DMS153 treated with DMSO at 0.1 percent for 48 hours (cell line): ENCODE data around the gene ZNF273.
"Not testable (repeated sequence)": the region's sequence is repeated elsewhere in the genome, so short reads cannot be mapped to it uniquely, and the experiment has no call there.

ENCODE experiments used
- DNase-seq: peaks from one replicate; lab custom pipeline; 2025; ENCODE audit not compliant: unreplicated experiment; lab: John Stamatoyannopoulos, UW

The ZNF273 gene

DNA sequence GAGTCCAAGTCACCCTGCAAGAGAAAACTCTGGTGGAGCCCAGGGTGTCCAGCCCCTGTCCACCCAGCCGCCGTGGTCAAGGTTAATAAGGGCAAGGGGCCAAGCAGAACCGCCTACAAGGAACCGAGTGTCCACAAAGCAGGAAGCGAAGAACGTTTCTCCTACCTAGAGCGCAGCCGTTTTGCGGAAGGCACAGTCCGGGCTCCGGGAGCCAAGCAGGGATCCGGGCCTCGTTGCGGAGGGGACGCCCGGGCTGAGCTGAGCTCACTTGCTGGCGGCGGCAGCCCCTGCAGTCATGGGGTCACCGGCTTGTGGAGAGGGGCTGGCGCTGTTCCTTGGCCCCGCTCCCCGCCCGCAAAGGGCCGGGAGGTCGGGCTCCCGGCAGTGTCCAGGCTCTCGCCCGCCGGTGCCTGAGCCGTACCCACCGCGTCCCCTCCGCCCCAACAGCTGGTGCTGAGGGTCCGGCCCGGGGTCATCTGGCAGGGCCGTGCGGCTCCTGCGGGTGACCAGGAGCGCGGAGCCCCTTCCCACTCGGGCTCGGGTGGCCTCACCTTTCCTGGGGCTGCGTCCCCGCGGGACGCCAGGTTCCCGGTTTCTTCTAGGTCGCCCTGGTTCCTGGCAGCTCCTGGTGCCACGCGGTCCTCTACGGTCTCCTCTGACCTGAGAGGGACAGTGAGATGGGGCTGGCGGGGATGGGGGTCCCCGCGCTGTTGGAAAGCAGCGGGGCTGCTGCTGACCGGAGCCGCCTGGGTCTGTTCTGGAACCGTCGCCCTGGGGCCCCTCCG is 14.0 kb upstream of the ZNF273 start:
- no peak for DNase-seq

DNA sequence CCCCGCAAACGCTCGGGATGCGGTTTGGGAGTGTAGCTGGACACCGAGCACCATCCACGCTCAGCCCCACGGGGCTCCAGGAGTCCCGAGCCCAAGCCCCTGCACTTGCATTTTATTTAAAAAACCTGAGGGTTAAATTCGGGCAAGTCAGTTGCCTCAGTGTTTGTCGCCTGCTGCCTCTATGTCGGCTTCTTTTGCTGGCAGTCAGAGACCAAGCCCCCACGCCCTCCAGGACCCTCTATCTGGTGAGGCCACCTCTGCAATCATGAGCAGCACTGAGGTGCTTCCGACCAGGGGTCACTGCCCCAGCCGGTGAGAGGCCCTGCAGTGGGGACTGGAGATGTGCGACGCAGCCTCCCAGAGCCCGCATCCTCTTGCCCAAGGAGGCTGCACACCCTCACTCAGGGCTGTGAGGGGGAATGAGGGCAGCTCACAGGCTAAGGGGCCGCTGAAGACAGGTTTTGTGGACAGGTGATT is 13.3 kb upstream of the ZNF273 start:
- no peak for DNase-seq

DNA sequence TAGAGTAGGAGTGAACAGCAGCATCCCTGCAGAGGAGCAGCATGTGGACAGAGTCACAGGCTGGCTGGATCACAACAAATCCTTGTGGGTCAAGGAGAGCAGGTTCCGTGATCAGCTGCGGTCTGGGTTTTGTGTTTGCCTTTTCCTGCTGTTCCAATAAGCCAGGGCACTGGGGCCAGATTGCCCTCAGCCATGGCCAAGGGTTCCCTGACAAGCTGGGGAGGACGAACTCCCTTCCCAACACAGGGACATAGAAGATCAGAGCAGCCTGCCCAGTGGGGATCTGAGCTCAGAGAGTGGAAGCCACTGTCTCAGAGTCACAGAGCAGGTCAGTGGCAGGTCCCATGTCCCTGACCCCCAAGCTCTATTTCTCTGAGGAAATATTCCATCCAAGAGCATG is 12.8 kb upstream of the ZNF273 start:
- not testable (repeated sequence) for DNase-seq

DNA sequence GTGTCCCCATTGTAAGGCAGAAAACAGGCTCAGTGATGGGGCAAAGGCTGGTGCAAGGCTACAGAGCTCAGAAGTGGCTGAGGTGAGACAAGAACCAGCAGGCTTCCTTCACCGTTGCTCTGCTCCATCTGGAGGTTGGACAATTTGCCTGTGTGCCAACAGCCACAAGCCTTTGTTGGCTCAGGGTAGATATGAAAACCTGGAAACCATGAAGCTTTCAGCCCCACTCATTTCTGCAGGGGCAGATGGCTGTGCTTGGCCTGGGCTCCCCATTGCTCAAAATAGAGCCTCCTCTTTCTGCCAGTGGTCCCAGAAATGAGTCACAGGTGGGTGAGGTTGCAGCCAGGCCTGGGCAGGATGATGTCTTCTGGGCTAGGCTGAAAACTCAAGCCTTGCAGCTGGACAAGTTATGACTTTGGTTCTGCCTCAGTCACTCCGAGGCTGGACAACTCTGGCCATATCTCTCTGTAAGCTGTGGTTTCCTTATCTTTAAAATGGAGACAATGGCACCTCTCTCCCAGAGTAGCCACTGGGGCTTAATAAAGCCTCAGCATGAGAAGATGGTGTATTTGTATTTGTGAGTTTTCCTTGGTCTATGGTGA is 12.2 kb upstream of the ZNF273 start:
- no peak for DNase-seq

DNA sequence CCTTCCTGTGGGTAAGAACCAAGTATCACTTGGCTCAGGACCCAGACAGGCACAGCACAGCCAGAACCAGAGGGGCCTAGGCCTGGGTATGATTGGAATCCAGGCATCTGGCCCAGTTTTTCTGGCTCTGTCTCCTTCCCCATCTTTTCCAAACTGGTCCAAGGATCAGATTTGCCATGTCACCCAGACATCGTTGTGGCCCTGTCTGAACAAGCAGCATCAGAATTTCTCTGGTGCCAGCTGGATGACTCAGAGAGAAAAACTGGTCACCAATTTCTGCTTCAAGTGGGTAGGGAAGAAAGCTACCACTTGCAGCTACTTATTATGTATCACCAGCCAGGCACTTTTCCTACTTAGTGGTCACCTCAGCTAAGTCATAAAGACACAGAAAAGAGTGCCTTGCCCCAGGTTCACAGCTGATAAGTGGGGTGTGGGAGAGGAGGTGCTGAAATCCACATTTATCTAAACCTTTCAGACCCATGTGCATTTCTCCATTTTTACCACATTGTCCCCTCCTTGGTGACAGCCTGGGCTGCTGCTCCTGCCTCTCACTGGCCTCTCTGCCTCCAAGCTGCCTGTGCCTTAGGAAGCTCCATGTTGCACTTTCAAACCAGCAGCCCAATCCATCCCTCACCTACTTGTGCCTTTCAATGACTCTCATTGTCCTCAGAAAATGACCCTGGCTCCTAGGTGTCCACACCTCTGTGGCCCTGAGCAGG is 11.6 kb upstream of the ZNF273 start:
- DNase-seq, result not testable (repeated sequence)

DNA sequence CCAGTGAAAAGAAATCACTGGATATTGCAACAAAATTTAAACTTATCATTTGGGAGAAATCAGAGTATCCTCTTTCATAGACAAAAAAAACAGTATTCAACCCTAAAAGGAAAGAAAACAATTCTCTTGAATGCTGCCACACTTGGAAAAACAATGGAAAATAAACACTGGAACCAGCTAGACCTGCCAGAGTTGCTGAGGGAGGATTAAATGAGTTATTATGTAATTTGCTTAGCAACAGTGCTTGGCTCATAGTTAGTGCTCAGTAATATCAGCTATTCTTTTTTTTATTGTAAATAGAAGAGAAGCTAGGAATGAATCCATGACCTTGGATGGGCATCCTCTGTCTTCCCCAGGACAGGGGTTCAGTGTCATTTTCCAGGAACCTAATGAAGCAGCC is 11.0 kb upstream of the ZNF273 start:
- DNase-seq, result no peak

DNA sequence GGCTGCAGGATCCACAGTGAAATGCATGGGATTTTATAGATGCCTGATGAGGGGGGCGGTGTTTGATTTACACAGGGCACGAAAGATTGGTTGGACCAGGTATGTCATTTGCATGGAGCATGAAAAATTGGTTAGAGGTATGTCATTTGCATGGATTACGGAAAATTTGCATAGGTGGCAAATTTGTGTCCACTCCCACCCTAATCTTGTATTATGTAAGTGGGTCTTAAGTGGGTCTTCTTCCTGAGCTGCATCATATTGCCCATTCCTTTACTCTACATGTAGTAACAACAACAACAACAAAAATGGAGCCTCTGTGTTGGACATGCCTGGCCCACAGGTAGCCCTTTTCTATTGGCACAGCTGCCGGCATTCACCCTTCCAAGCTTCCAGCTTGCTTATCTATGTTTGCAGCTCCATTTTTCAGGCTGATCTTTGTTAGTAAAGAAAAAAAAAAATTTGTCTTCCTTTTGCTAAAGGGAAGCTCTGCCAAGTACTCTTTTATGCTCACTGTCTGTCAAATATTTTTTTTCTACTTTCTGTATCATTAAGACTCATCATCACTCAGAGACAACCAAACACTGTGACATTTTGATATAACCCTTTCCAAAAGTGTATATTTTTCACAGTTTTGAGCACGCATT is 10.3 kb upstream of the ZNF273 start:
- no peak for DNase-seq

DNA sequence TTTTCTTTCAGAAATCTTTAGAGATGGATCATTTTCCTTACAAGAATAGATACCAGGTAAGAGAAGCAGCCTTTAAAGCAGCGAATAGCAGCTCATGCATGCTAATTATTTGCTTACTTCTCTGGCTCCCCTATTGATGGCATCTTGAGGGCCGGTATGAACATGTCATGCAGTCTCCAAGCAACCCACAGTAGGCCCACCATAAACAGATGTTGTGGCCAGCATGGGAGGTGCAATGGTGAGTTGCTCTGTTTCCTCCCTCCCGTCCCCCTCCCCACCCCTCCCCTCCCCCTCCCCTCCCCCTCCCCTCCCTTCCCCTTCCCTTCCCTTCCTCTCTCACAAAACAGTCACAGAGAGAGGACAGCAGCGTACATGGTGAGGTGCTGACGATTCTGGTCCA is 9.7 kb upstream of the ZNF273 start:
- no peak for DNase-seq

DNA sequence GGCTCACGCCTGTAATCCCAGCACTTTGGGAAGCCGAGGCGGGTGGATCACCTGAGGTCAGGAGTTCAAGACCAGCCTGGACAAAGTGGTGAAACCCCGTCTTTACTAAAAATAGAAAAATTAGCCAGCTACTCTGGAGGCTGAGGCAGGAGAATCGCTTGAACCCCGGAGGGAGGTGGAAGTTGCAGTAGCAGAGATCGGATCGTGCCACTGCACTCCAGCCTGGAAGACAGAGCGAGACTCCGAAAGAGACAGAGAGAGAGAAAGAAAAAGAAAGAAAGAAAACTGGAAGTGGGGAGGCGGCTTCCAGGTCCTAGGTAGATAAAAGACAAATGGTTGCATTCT is 640 bp upstream of the ZNF273 start:
- not testable (repeated sequence) for DNase-seq

DNA sequence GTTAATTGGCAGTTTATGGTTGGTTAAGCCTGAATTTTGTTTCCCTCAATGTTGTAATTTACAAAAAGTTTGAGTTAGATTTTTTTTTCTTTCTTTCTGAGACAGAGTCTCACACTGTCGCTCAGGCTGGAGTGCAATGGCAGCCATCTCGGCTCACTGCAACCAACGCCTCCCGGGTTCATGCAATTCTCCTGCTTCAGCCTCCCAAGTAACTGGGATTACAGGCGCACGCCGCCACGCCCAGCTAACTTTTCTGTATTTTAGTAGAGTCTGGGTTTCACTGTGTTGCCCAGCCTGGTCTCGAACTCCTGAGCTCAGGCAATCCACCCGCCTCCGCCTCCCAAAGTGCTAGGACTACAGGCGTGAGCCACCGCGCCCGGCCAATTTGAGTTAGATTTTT is 935 bp downstream of the ZNF273 start:
- no peak for DNase-seq

DNA sequence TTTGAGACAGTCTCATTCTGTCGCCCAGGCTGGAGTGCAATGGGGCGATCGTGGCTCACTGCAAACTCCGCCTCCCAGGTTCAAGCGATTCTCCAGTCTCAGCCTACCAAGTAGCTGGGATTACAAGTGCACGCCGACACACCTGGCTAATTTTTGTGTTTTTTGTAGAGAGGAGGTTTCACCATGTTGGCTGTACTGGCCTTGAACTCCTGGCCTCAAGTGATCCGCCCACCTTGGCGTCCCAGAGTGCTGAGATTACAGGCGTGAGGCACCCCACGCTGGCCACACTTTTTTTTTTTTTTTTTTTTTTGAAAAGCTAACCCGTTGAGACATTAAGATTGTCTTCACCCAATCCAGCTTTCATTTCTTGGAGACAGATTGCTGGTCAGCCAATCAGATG is 2.1 kb downstream of the ZNF273 start:
- no peak for DNase-seq

DNA sequence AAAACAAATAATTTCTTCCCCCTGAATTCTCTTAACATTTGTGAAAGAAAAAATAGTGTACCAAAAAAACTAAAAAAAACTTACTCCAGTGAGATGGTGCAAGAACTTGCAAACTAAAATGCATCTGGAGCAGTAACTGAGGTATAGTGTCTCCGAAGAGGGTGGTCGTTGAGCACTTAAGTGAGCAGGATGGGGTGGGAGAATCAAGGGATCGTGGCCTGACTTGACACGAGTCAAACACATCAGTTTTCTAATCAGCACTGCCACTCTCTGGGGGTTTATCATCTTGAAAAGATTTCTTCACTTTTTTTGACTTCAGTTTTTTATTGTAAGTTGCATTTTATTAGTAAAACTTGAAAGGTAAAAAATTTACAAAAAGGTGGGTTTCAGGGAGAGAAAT is 2.5 kb downstream of the ZNF273 start:
- no peak for DNase-seq

DNA sequence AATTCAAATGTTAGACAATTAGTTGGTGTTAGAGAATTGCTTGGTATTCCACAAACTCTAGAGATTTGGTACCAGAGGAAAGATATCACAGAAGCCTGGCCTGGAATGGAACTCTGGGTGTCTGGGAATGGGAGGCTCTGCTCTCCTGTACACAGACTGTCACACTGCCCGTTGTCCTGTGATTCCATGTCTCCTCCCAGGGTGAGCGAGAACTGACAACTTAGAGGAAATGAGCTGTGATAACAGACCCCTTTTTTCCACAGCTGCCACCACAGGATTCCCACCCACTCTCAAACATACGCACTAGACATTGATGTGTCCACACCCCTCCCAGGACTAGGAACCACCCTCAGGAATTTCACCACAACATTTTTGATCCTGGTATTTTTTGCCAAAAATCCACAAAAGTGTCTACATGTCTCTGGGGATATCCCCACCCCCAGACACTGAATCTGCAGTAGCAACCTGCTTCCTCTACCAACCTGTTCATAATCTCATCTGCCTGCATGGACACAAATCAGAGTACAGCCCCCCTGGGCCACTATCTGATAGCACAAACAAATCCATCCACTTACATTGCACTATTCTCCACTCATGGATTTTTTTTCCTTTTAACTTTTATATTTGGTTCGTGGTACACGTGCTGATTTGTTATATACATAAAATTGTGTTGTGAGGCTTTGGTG is 4.7 kb downstream of the ZNF273 start:
- DNase-seq, result no peak

DNA sequence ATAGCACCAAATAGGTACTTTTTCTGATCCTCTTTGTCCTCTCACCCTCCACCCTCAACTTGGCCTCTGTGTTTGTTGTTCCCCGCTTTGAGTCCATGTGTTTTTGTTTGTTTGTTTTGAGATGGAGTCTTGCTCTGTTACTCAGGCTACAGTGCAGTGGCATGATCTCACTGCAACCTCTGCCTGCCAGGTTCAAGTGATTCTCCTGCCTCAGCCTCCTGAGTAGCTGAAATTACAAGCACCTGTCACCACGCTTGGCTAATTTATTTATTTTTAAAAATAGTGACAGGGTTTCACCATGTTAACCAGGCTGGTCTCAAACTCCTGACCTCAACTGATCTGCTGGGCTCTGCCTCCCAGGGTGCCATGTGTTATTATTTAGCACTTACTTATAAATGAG is 5.3 kb downstream of the ZNF273 start:
- no peak for DNase-seq

DNA sequence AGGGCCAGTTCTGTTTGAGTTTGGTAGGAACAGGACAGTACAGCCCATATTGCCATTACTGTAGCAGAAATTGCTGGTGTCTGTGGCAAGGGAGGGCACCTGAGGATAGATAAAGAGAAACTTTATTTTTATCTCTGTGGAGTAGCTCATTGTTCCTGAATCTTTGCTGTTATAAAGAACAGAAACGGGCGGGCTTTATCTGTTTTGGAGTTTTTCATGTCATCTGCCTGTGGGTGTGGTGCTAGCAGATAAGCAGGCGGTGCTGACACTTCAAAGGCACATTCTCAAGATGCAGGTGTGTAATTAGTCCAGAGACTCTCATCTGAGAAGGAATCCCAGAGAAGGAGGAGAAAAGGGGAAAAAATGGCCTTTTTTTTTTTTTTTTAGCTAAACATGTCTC is 11.5 kb downstream of the ZNF273 start:
- DNase-seq, result no peak

DNA sequence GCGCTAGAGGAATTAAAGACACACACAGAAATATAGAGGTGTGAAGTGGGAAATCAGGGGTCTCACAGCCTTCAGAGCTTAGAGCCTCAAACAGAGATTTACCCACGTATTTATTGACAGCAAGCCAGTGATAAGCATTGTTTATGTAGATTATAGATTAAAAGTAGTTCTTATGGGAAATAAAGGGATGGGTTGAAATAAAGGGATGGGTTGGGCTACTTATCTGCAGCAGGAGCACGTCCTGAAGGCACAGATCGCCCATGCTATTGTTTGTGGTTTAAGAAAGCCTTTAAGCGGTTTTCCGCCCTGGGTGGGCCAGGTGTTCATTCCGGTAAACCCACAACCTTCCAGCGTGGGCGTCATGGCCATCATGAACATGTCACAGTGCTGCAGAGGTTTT is 12.2 kb downstream of the ZNF273 start:
- not testable (repeated sequence) for DNase-seq

DNA sequence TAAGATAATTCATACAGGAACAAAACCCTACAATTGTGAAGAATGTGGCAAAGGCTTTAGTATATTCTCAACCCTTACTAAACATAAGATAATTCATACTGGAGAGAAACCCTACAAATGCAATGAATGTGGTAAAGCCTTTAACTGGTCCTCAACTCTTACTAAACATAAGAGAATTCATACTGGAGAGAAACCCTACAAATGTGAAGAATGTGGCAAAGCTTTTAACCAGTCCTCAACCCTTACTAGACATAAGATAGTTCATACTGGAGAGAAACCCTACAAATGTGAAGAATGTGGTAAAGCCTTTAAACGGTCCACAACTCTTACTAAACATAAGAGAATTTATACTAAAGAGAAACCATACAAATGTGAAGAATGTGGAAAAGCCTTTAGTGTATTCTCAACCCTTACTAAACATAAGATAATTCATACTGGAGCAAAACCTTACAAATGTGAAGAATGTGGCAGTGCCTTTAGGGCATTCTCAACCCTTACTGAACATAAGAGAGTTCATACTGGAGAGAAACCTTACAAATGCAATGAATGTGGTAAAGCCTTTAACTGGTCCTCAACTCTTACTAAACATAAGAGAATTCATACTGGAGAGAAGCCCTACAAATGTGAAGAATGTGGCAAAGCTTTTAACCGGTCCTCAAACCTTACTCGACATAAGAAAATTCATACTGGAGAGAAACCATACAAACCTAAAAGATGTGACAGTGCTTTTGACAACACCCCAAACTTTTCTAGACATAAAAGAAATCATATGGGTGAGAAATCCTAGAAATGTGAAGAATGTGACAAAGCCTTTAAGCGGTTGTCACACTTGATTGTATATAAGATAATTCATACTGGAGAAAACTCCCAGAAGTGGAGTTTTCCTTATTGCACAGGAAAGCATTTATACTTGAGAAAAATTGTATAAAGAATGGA is 25.4 kb downstream of the ZNF273 start:
- not testable (repeated sequence) for DNase-seq

DNA sequence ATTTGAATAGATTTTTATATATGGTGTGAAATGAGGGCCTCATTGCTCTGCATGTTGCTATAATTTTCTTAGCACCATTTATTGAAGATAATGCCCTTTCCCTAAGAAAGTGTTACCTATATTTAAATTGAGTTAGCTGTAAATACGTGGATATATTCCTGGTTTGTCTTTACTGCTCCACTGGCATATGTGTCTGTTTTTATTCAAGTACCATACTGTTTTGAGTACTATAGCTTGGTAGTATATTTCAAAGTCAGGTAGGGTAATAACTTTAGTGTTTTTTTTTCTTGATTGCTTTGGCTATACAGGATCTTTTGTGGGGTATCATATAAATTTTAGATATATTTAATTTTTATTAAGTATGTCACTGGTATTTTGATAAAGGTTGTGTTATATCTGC is 31.4 kb downstream of the ZNF273 start:
- no peak for DNase-seq

DNA sequence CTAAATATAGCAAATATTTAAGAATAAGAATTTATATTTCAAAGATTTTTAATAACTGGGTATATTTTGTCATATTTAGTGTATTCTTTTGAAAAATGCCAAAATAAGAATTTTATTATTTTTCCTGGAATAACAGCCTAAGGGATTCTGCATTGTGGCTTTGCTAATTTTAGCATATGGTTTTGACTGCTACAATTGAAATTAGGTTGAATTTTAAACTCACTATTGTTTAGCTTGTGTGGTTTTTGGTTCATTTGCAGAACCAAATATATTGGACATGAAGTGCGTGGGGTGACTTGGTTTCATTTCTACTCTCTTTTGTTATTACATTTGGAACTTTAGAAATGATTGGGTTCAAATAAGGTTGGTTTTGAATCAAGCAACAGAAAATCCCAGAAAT is 35.5 kb downstream of the ZNF273 start:
- DNase-seq, result no peak

DNA sequence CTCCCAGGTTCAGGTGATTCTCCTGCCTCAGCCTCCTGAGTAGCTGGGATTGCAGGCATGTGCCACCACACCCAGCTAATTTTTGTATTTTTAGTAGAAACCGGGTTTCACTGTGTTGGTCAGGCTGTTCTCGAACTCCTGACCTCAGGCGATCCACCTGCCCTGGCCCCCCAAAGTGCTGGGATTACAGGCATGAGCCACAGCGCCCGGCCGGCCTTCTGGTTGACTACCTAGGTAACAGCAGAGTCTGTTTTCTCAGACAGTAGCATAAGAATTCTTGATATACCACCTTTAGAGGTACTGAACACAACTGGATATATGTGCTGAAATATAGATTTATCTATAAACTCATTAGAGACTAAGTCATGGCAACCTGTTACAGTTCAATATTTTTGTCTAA is 36.9 kb downstream of the ZNF273 start:
- not testable (repeated sequence) for DNase-seq
